Peyer's patch (tissue), 4 donors: Measurements from ENCODE around the gene ENOX2.

Source experiments
- POLR2A ChIP-seq, 2 donors: fragments of 450-650 bp; IDR thresholded peaks; one replicate each; pipeline ENCODE4 v1.5.1; 2017; ENCODE audit warnings: antibody characterized with exemption in 2 of 2, mild to moderate bottlenecking in 2 of 2, moderate library complexity in 2 of 2
- TF ChIP-seq, protein P1 (sequence below), 6 experiments: fragments of 450-650 bp in 4 of 6; fragments of 200-600 bp in 2 of 6; sonication (generic) in 1 of 6; IDR thresholded peaks; one replicate each; pipeline ENCODE4 v1.5.1; 2017 to 2019; ENCODE audit warnings: antibody characterized with exemption in 6 of 6, mild to moderate bottlenecking in 3 of 6, moderate library complexity in 1 of 6

DNA sequence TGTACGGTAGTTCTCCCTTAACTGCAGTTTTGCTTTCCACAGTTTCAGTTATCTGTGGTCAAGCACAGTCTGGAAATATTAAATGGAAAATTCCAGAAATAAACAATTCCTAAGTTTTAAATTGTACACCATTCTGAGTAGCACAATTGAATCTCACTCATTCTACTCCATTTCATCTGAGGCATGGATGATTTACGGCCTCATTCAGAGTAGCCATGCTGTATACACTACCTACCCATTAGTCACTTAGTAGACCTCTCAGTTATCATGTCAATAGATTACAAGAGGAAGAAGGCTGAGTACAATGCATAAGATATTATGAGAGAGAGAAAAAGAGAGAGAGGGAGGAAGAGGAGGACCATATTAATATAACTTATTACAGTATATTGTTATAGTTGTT lies 77.5 kb downstream of the ENOX2 start:
- no peak for TF ChIP-seq POLR2A (IDR thresholded peaks at IDR 0.05)
- TF ChIP-seq, protein P1, sequence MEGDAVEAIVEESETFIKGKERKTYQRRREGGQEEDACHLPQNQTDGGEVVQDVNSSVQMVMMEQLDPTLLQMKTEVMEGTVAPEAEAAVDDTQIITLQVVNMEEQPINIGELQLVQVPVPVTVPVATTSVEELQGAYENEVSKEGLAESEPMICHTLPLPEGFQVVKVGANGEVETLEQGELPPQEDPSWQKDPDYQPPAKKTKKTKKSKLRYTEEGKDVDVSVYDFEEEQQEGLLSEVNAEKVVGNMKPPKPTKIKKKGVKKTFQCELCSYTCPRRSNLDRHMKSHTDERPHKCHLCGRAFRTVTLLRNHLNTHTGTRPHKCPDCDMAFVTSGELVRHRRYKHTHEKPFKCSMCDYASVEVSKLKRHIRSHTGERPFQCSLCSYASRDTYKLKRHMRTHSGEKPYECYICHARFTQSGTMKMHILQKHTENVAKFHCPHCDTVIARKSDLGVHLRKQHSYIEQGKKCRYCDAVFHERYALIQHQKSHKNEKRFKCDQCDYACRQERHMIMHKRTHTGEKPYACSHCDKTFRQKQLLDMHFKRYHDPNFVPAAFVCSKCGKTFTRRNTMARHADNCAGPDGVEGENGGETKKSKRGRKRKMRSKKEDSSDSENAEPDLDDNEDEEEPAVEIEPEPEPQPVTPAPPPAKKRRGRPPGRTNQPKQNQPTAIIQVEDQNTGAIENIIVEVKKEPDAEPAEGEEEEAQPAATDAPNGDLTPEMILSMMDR (IDR thresholded peaks at IDR 0.05) = no peak
